Ascending aorta (tissue), 2 donors: ENCODE data around the gene ELF4. TPM values are rescaled to one million over a fixed set of nuclear protein-coding genes. Genes with fewer than 3 reads are reported as not detected.
A peak's percentile ranks its signal among the peaks of the same experiment; 100 is the strongest.

Experiments
- DNase-seq, 2 donors: peaks; one replicate each; pipeline ENCODE4 v3.0.0-alpha.2; 2019; ENCODE audit warnings: low spot score in 2 of 2
- H3K27ac ChIP-seq, 2 donors: fragments of 200-600 bp; sonication (generic); one replicate each; pipeline ENCODE4 v1.5.1; 2016 to 2017; ENCODE audit warnings: mild to moderate bottlenecking in 1 of 2
- H3K27me3 ChIP-seq: fragments of 200-600 bp; sonication (generic); one replicate; pipeline ENCODE4 v1.5.1; 2017
- H3K36me3 ChIP-seq, 2 donors: fragments of 200-600 bp; sonication (generic); one replicate each; pipeline ENCODE4 v1.5.1; 2016
- H3K4me1 ChIP-seq, 2 donors: fragments of 200-600 bp; sonication (generic); one replicate each; pipeline ENCODE4 v1.5.1; 2016 to 2017; ENCODE audit warnings: mild to moderate bottlenecking in 1 of 2
- H3K4me3 ChIP-seq, 2 donors: fragments of 200-600 bp; sonication (generic); one replicate each; pipeline ENCODE4 v1.5.1; 2016 to 2017; ENCODE audit warnings: mild to moderate bottlenecking in 1 of 2
- H3K9me3 ChIP-seq, 2 donors: fragments of 200-600 bp; sonication (generic); one replicate each; pipeline ENCODE4 v1.5.1; 2016
- CTCF ChIP-seq, 3 experiments: fragments of 200-600 bp in 2 of 3; fragments of 450-650 bp in 1 of 3; sonication (generic) in 2 of 3; IDR thresholded peaks; one replicate each; pipeline ENCODE4 v1.5.1; 2016 to 2019; ENCODE audit warnings: antibody characterized with exemption in 3 of 3, mild to moderate bottlenecking in 1 of 3, moderate library complexity in 1 of 3
- intact Hi-C: fragments of 100-400 bp; cut with DNase I; formaldehyde crosslinking; loops from one replicate; pipeline ENCODE4 v1.15.1; 2023
- total RNA-seq: library from RNA; depleted of rRNA; stranded (reverse); fragments of >200 nt; gene quantifications from one replicate; pipeline ENCODE4 v1.1.0, GENCODE V29; 2016

The ELF4 gene
- total RNA-seq, 1 donor from 2014 or later: 25.7 TPM

- H3K36me3 ChIP-seq: no peaks in the 10 kb centered on the region
- H3K27me3 ChIP-seq: no peaks in the 10 kb centered on the region
- no peak for DNase-seq
- intact Hi-C loops: no loop called here
- no peaks in the 10 kb centered on the region for H3K9me3 ChIP-seq
- peaks cover 0 to 7% of the 10 kb centered on the region in 2 donors for H3K4me1 ChIP-seq
- no peak for TF ChIP-seq CTCF (IDR thresholded peaks at IDR 0.05)
- H3K27ac ChIP-seq: no peak overlapping the region
- no peak overlapping the region for H3K4me3 ChIP-seq
These were observed 51.6 kb downstream of the ELF4 start for GRCh38 chrX:130058652-130059051.

DNA sequence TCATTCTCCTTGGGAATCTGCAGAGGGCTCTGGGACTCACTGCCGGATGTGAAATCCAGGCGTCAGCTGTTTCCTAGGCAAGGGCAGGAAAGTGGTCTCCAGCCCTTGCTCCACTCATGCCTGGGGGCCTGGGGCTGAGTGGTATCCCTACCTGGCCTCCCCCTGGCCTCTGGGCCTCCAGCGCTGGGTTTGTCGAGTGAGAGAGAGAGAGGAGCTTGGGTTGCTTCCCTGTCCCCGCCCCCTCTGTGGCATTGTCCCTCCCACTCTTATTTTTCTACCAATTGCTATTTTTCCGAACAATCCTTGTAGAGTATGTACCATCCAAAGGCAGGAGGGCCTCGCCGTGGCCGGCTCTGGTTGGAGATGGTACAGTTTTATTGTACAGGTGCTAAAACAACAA lies 53.1 kb downstream of the ELF4 start:
- Histone ChIP-seq H3K27ac (no peak overlapping the region), H3K4me1 (peaks cover 0 to 7% of the 10 kb centered on the region in 2 donors), H3K36me3 (peaks cover 9 to 10% of the 10 kb centered on the region in 2 donors), H3K9me3 (no peaks in the 10 kb centered on the region), H3K4me3 (no peak overlapping the region), H3K27me3 (no peaks in the 10 kb centered on the region)
- intact Hi-C loops: no loop called here
- TF ChIP-seq CTCF (IDR thresholded peaks at IDR 0.05): no peak
- DNase-seq: no peak

- intact Hi-C loops: no loop called here
- peaks cover 0 to 6% of the 10 kb centered on the region in 2 donors for H3K4me1 ChIP-seq
- H3K4me3 ChIP-seq: no peak overlapping the region
- no peaks in the 10 kb centered on the region for H3K27me3 ChIP-seq
- peaks cover 19 to 23% of the 10 kb centered on the region in 2 donors for H3K36me3 ChIP-seq
- no peaks in the 10 kb centered on the region for H3K9me3 ChIP-seq
- H3K27ac ChIP-seq: peak overlapping the region in 1 of 2 donors; percentile 5
- DNase-seq: no peak
- TF ChIP-seq CTCF (IDR thresholded peaks at IDR 0.05): no peak
These were observed 54.4 kb downstream of the ELF4 start for GRCh38 chrX:130055899-130056298.

DNA sequence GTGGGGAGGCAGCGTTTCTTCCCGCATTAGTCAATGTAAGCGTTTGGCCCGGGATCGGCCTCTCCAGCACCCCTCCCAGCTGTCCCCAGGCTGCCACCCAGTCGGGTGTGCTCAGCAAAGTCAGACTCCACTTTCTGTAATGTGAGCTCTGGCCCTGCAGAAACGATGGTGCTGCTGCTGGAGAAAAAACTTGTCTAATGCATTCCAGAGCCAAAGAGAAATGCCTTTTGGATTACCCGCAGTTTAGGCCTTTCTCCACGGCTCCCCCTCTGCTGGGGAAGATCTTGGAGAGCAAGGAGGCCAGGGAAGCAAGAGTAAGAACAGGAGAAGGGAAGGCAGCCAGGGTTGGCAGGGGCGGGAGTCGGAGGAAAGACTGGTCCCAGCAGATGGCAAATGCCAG lies 55.2 kb downstream of the ELF4 start:
- no peak overlapping the region for H3K4me3 ChIP-seq
- no peaks in the 10 kb centered on the region for H3K27me3 ChIP-seq
- no peak for TF ChIP-seq CTCF (IDR thresholded peaks at IDR 0.05)
- intact Hi-C loops: no loop called here
- no peaks in the 10 kb centered on the region for H3K9me3 ChIP-seq
- H3K36me3 ChIP-seq: peaks cover 19 to 29% of the 10 kb centered on the region in 2 donors
- peak overlapping the region; percentile 28 to 55 for H3K27ac ChIP-seq
- peak in 1 of 2 donors; percentile 76 for DNase-seq
- peaks cover 0 to 4% of the 10 kb centered on the region in 2 donors for H3K4me1 ChIP-seq

GRCh38 chrX:130053236-130053635 lies 57.1 kb downstream of the ELF4 start:
- intact Hi-C loops: no loop called here
- no peak for TF ChIP-seq CTCF (IDR thresholded peaks at IDR 0.05)
- Histone ChIP-seq H3K27me3 (no peaks in the 10 kb centered on the region), H3K4me3 (no peak overlapping the region), H3K36me3 (peaks cover 20 to 37% of the 10 kb centered on the region in 2 donors), H3K9me3 (no peaks in the 10 kb centered on the region), H3K27ac (no peak overlapping the region), H3K4me1 (peaks cover 0 to 4% of the 10 kb centered on the region in 2 donors)
- DNase-seq: no peak
